HepG2 (cell line): Measurements from ENCODE around the gene ZBTB37. TPM values are rescaled to one million over a fixed set of nuclear protein-coding genes. Genes with fewer than 3 reads are reported as not detected.

Experiments used
- CBX5 ChIP-seq: sonication (generic); formaldehyde crosslinking; IDR thresholded peaks from 2 replicates; pipeline ENCODE4 v1.4.0; 2020; ENCODE audit warnings: missing genetic modification reagents, borderline replicate concordance
- CCDC6 ChIP-seq: sonication (generic); formaldehyde crosslinking; IDR thresholded peaks from 2 replicates; pipeline ENCODE4 v1.8.1; 2022; ENCODE audit warnings: mild to moderate bottlenecking, missing genetic modification reagents, moderate library complexity
- FIP1L1 ChIP-seq: fragments of 200-400 bp; formaldehyde crosslinking; IDR thresholded peaks from 2 replicates; pipeline ENCODE4 v1.6.1; 2018; ENCODE audit warnings: low read depth, mild to moderate bottlenecking, low read length, moderate library complexity, borderline replicate concordance; ENCODE audit not compliant: insufficient read depth
- FLYWCH1 ChIP-seq: sonication (generic); formaldehyde crosslinking; IDR thresholded peaks from 2 replicates; pipeline ENCODE4 v1.8.1; 2023; ENCODE audit warnings: mild to moderate bottlenecking, missing genetic modification reagents
- HDAC2 ChIP-seq: sonication (generic); formaldehyde crosslinking; IDR thresholded peaks from 2 replicates; pipeline ENCODE4 v1.4.0; 2020; ENCODE audit warnings: missing genetic modification reagents
- HINFP ChIP-seq: sonication (generic); formaldehyde crosslinking; IDR thresholded peaks from 2 replicates; pipeline ENCODE4 v1.4.0; 2020; ENCODE audit warnings: low read depth, mild to moderate bottlenecking, missing genetic modification reagents
- JUND ChIP-seq: sonication (generic); formaldehyde crosslinking; IDR thresholded peaks from 2 replicates; pipeline ENCODE4 v1.8.0; 2022; ENCODE audit warnings: mild to moderate bottlenecking, missing genetic modification reagents
- KLF12 ChIP-seq: sonication (generic); formaldehyde crosslinking; IDR thresholded peaks from 2 replicates; pipeline ENCODE4 v1.4.0; 2020; ENCODE audit warnings: missing genetic modification reagents, borderline replicate concordance
- MTA1 ChIP-seq: sonication (generic); formaldehyde crosslinking; IDR thresholded peaks from 2 replicates; pipeline ENCODE4 v1.4.0; 2020; ENCODE audit warnings: missing genetic modification reagents, mild to moderate bottlenecking, borderline replicate concordance
- NFE2L2 ChIP-seq: fragments of 150-350 bp; IDR thresholded peaks from 2 replicates; pipeline ENCODE4 v1.6.1; 2014; ENCODE audit warnings: low read length
- REXO4 ChIP-seq: sonication (generic); formaldehyde crosslinking; IDR thresholded peaks from 2 replicates; pipeline ENCODE4 v1.8.0; 2022; ENCODE audit warnings: missing genetic modification reagents, mild to moderate bottlenecking, borderline replicate concordance
- SAFB2 ChIP-seq: sonication (generic); formaldehyde crosslinking; IDR thresholded peaks from 2 replicates; pipeline ENCODE4 v1.5.1; 2020; ENCODE audit warnings: missing genetic modification reagents, low read depth, mild to moderate bottlenecking, borderline replicate concordance
- SP140L ChIP-seq: sonication (generic); formaldehyde crosslinking; IDR thresholded peaks from 2 replicates; pipeline ENCODE4 v1.4.0; 2020; ENCODE audit warnings: missing genetic modification reagents, borderline replicate concordance
- STAT5B ChIP-seq: sonication (generic); formaldehyde crosslinking; IDR thresholded peaks from 2 replicates; pipeline ENCODE4 v1.4.0; 2020; ENCODE audit warnings: missing genetic modification reagents
- TRIM22 ChIP-seq: fragments of 450-650 bp; IDR thresholded peaks from 2 replicates; pipeline ENCODE4 v1.6.1; 2017
- XBP1 ChIP-seq: sonication (generic); formaldehyde crosslinking; IDR thresholded peaks from 2 replicates; pipeline ENCODE4 v1.5.0; 2020; ENCODE audit warnings: missing genetic modification reagents
- ZBTB46 ChIP-seq: sonication (generic); formaldehyde crosslinking; IDR thresholded peaks from 2 replicates; pipeline ENCODE4 v1.4.0; 2020; ENCODE audit warnings: mild to moderate bottlenecking, missing genetic modification reagents, borderline replicate concordance
- ZMYM2 ChIP-seq: sonication (generic); formaldehyde crosslinking; IDR thresholded peaks from 2 replicates; pipeline ENCODE4 v1.8.0; 2022; ENCODE audit warnings: mild to moderate bottlenecking, missing genetic modification reagents
- ZNF276 ChIP-seq: sonication (generic); formaldehyde crosslinking; IDR thresholded peaks from 2 replicates; pipeline ENCODE4 v1.4.0; 2020; ENCODE audit warnings: mild to moderate bottlenecking, low read depth, missing genetic modification reagents
- ZNF468 ChIP-seq: sonication (generic); formaldehyde crosslinking; IDR thresholded peaks from 2 replicates; pipeline ENCODE4 v1.8.0; 2022; ENCODE audit warnings: mild to moderate bottlenecking, moderate library complexity, missing genetic modification reagents
- ZNF776 ChIP-seq: sonication (generic); formaldehyde crosslinking; IDR thresholded peaks from 2 replicates; pipeline ENCODE4 v1.4.0; 2020; ENCODE audit warnings: mild to moderate bottlenecking, missing genetic modification reagents
- ZNF782 ChIP-seq: sonication (generic); formaldehyde crosslinking; IDR thresholded peaks from 2 replicates; pipeline ENCODE4 v1.4.0; 2020; ENCODE audit warnings: missing genetic modification reagents, mild to moderate bottlenecking, borderline replicate concordance
- polyA plus RNA-seq, 8 experiments: library from polyadenylated mRNA; depleted of rRNA in 3 of 8; stranded (reverse) in 7 of 8; unstranded in 1 of 8; fragments of >200 nt; fragmentation: Illumina TruSeq in 4 of 8; extraction: Trizol in 4 of 8; gene quantifications; 2 replicates each; pipeline versions ENCODE4 v1.2.1 to v1.2.3, GENCODE V29; 2011 to 2016; ENCODE audit warnings: low read depth in 4 of 8, missing spikeins in 1 of 8, mixed read lengths in 1 of 8; ENCODE audit not compliant: insufficient read depth in 1 of 8
- total RNA-seq, 5 experiments: library from RNA; depleted of rRNA; stranded (reverse); fragments of >200 nt; fragmentation: Illumina TruSeq; extraction: Trizol; gene quantifications; 2 replicates each; pipeline ENCODE4 v1.2.3, GENCODE V29; 2016; ENCODE audit warnings: low read depth in 1 of 5

The ZBTB37 gene
- total and polyA plus RNA-seq, 2 of the 13 experiments (the other 11 are each of a cell fraction or from before 2014, with no cell fraction given): 2.6 to 7.7 TPM

GRCh38 chr1:173824315-173825081 is 43.7 kb upstream of the ZBTB37 start, which contains the start of the genes CENPL and DARS2 (continued):
- TF ChIP-seq SAFB2 (CRISPR knock-in tag): peak; percentile 54; the same call in 1 of the 2 replicates
- no peak for TF ChIP-seq ZNF276 (CRISPR knock-in tag)
- no peak for TF ChIP-seq NFE2L2
- no peak for TF ChIP-seq MTA1
- TF ChIP-seq ZMYM2: no peak
- TF ChIP-seq JUND (CRISPR knock-in tag): no peak
- no peak for TF ChIP-seq SP140L (CRISPR knock-in tag)
- TF ChIP-seq ZNF776 (CRISPR knock-in tag): no peak; the same call in 1 of the 2 replicates
- TF ChIP-seq CCDC6 (CRISPR knock-in tag): peak; percentile 70; the same call in 1 of the 2 replicates
- no peak for TF ChIP-seq FIP1L1
- no peak for TF ChIP-seq HINFP (CRISPR knock-in tag)
- TF ChIP-seq HDAC2: peak; percentile 32
- no peak for TF ChIP-seq ZNF782 (CRISPR knock-in tag)
- no peak for TF ChIP-seq XBP1 (CRISPR knock-in tag)
- TF ChIP-seq FLYWCH1 (CRISPR knock-in tag): no peak
- TF ChIP-seq REXO4 (CRISPR knock-in tag): peak; percentile 32; the same call in 1 of the 2 replicates
- 0 out of 2 replicates have a peak, but pooled peaks have one; percentile 60 for TF ChIP-seq ZNF468
- TF ChIP-seq STAT5B: no peak
- TF ChIP-seq ZBTB46 (CRISPR knock-in tag): no peak
- no peak for TF ChIP-seq CBX5
- TF ChIP-seq KLF12 (CRISPR knock-in tag): peak; percentile 72; the same call in 1 of the 2 replicates
- TF ChIP-seq TRIM22: no peak
